Activated CD4-positive, alpha-beta T cell treated with anti-CD3 and anti-CD28 coated beads, Interleukin-2, Interleukin-6, amounts not matched to agents 100 ng/mL and 50 ng/mL, durations not matched to agents 16 hours and 8 hours (primary cell): ENCODE measurements around the gene CTNNA3.

Experiments used
- DNase-seq: peaks from one replicate; pipeline ENCODE4 v3.0.0-alpha.2; 2020

The CTNNA3 gene

GRCh38 chr10:67098461-67098860 is 597.5 kb downstream of the CTNNA3 start:
- no peak for DNase-seq

GRCh38 chr10:67095531-67095930 is 600.5 kb downstream of the CTNNA3 start:
- DNase-seq, result no peak

- DNase-seq, result no peak
Measured at GRCh38 chr10:67088036-67088435, 608.0 kb downstream of the CTNNA3 start.

GRCh38 chr10:67087135-67087425 is 608.9 kb downstream of the CTNNA3 start:
- no peak for DNase-seq

- no peak for DNase-seq
Measured at GRCh38 chr10:67086327-67087134, 609.5 kb downstream of the CTNNA3 start.

GRCh38 chr10:67079126-67079525 is 616.9 kb downstream of the CTNNA3 start:
- DNase-seq, result no peak

GRCh38 chr10:67077376-67077775 is 618.6 kb downstream of the CTNNA3 start:
- DNase-seq, result no peak

- no peak for DNase-seq
Measured at GRCh38 chr10:67076144-67076543, 619.9 kb downstream of the CTNNA3 start.

- DNase-seq, result no peak
Measured at GRCh38 chr10:67075491-67075971, 620.5 kb downstream of the CTNNA3 start.

- no peak for DNase-seq
Measured at GRCh38 chr10:67072654-67073053, 623.3 kb downstream of the CTNNA3 start.

GRCh38 chr10:67050415-67050814 is 645.6 kb downstream of the CTNNA3 start:
- no peak for DNase-seq

- DNase-seq, result no peak
Measured at GRCh38 chr10:67049988-67050387, 646.0 kb downstream of the CTNNA3 start.

GRCh38 chr10:67046507-67046906 is 649.5 kb downstream of the CTNNA3 start:
- no peak for DNase-seq

GRCh38 chr10:67045404-67045803 is 650.6 kb downstream of the CTNNA3 start:
- DNase-seq, result no peak

GRCh38 chr10:67043041-67043440 is 653.0 kb downstream of the CTNNA3 start:
- no peak for DNase-seq

GRCh38 chr10:67036808-67037207 is 659.2 kb downstream of the CTNNA3 start:
- no peak for DNase-seq

- DNase-seq, result no peak
Measured at GRCh38 chr10:67033878-67034277, 662.1 kb downstream of the CTNNA3 start.

GRCh38 chr10:67022099-67022498 is 673.9 kb downstream of the CTNNA3 start:
- no peak for DNase-seq

GRCh38 chr10:67017218-67017617 is 678.8 kb downstream of the CTNNA3 start:
- no peak for DNase-seq

GRCh38 chr10:67015225-67015624 is 680.8 kb downstream of the CTNNA3 start:
- DNase-seq, result peak; percentile 46

- DNase-seq, result no peak
Measured at GRCh38 chr10:67011981-67012380, 684.0 kb downstream of the CTNNA3 start.

- DNase-seq, result no peak
Measured at GRCh38 chr10:67011480-67011879, 684.5 kb downstream of the CTNNA3 start.

- DNase-seq, result no peak
Measured at GRCh38 chr10:67005981-67006380, 690.0 kb downstream of the CTNNA3 start.

- no peak for DNase-seq
Measured at GRCh38 chr10:67004690-67005089, 691.3 kb downstream of the CTNNA3 start.
